GM12872 (cell line): ENCODE measurements around the gene SDC3.

Experiments
- TF ChIP-seq, protein P1 (sequence below): IDR thresholded peaks from 3 replicates; pipeline ENCODE4 v1.5.1; 2011; ENCODE audit warnings: low read depth, mild to moderate bottlenecking, low read length, moderate library complexity; ENCODE audit not compliant: insufficient read depth

Gene SDC3

DNA sequence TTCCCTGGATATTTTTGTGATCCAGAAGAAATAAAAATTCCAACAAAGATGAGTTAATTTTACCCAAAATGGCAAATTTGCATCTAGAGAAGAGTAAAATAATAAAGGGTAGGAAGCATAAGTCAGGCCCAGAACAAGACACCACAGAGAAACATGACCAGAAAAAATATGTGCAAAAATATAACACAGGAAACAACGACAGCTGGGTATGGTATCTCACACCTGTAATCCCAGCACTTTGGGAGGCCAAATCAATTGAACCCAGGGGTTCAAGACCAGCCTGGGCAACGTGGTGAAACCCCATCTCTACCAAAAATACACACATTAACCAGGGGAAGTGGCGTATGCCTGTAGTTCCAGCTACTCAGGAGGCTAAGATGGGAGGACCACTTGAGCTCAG, 39.7 kb upstream of the SDC3 start:
- TF ChIP-seq, protein P1, sequence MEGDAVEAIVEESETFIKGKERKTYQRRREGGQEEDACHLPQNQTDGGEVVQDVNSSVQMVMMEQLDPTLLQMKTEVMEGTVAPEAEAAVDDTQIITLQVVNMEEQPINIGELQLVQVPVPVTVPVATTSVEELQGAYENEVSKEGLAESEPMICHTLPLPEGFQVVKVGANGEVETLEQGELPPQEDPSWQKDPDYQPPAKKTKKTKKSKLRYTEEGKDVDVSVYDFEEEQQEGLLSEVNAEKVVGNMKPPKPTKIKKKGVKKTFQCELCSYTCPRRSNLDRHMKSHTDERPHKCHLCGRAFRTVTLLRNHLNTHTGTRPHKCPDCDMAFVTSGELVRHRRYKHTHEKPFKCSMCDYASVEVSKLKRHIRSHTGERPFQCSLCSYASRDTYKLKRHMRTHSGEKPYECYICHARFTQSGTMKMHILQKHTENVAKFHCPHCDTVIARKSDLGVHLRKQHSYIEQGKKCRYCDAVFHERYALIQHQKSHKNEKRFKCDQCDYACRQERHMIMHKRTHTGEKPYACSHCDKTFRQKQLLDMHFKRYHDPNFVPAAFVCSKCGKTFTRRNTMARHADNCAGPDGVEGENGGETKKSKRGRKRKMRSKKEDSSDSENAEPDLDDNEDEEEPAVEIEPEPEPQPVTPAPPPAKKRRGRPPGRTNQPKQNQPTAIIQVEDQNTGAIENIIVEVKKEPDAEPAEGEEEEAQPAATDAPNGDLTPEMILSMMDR, result no peak

DNA sequence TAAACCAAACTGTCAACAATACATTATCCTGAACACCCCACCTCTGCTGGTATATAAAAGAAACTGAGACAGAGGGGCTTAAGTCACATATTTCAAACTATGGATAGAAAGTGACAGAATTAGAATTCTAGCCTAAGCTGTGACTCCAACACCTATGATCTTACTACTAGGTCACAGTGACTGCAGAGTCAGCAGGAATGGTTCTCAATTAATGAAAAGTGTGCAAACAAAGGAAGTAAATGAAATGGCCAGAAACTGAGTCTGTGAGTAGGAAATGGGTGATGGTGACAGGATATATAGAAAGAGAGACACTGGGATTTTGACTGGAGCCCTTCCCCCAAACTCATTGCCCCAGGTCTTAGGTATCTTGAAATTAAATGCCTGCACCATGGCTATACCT, 38.7 kb upstream of the SDC3 start:
- TF ChIP-seq, protein P1, result no peak

DNA sequence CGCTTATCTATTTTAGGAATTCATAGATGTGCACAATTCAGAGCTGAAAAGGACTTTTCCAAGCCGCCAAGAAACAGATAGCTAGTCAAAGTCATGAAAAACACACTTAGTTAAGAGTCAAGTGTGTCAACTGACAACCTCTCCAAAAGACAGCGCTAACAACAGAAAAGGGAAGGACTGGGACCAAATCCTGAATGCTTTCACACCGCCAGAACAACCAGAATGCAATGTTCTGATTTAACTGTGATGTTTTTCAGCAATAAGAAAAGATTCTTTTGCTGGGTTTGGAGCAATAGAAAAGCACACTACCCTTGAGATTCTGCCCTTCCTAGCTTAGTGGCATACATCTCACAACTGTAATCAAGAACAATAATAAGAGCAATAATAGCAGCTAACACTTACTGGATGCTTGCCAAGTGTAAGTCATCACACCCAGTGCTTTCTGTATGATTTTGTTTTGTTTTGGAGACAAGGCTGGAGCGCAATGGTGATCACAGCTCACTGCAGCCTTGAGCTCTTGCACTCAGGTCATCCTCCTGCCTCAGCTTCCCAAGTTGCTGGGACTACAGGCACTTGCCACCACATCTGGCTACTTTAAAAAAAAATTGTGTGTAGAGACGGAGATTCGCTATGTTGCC, 33.9 kb upstream of the SDC3 start:
- TF ChIP-seq, protein P1, result no peak

DNA sequence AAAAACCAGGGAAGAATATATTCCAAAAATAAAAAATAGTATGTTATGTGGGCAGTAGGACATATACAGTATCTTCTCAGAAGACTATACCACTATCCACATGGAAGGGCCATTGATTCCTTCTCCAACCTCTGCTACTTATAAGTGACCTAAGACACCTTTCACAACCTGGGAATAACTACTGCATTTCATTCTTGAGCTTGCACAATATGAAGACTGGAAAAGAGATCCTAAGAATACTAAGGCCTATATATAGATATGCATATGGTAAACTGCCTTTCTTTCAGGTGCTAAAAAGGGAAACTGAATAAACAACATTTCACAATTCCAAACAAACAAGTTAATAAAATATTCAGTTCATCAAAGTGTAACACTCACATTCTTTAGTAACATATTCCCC, 32.0 kb upstream of the SDC3 start:
- TF ChIP-seq, protein P1, result no peak

DNA sequence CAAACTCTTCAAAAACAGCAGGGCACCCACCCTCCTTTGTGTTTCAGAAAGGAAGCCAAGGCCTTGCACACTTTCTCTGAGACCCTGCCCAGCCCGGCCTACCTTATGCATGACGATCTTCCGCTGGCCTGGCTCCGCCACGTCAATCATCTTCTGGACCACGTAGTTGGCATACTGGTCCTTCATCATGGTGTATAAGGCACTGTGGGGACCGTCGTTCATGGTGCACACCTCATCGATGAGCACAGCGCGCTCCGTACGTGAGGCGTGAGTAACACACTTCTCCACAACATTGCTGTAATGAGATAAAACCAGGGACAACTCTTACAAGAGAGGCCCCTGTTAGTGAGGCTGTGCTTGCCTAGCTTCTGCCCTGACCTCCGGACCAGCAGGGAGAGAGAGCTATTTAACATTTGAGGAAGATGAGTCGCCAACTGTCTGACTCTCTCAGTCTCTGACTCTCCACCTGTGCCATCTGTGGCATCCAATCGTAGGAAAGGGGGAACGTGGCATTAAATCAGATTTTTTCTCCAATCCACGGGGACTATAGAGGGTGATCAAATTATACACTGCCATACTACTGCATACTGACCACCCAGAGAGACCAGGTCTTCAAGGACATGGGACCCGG, 28.1 kb upstream of the SDC3 start:
- TF ChIP-seq, protein P1, result no peak

DNA sequence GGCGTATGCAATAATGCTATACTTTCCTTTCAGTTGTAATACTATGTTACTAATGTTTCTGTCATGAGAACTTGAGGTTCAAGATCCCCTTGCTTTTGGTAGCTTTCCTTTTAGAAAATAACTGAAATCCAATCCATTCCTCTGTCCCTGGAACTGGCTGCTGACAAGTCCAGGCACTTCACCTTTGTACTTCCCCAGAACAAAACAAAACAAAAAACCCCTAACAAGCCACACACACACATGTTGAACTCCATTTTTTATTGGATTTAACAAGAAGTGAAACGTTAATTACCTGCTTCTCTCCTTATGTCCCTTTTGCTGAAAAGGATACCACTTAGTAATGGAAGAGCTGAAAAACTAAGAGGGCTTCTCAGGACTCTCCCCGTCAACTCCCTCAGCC, 26.1 kb upstream of the SDC3 start:
- TF ChIP-seq, protein P1, result no peak

DNA sequence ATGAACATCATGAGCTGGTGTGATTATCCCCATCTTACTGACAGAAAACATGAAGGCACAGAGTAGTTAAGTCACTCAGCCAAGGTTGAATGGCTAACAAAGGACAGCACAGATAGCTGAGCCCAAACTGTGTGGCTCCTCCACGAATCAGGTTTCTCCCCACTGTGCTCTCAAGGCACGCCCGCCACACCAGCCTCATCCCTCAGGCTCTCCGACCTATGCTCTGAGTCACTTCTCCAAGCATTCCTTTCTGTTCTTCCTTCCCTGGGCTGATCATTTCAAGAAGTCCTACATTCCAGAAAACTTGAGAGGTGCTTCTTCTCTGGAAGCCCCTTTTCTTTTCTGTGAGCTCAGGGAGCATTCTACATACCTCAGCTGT, 25.3 kb upstream of the SDC3 start:
- TF ChIP-seq, protein P1, result no peak
